CD4-positive, alpha-beta memory T cell (primary cell): ENCODE data around the gene LRIT1. TPM values are rescaled to one million over a fixed set of nuclear protein-coding genes. Genes with fewer than 3 reads are reported as not detected.

Source experiments
- CTCF ChIA-PET: fragments of 350-600 bp; sonication (Branson Sonifier 250); formaldehyde crosslinking; loops from one replicate; lab custom pipeline; 2021; ENCODE audit warnings: inconsistent platforms; ENCODE audit not compliant: partially characterized antibody; lab: Charles Lee
- POLR2A ChIA-PET: fragments of 350-600 bp; sonication (Branson Sonifier 250); formaldehyde crosslinking; loops from one replicate; lab custom pipeline; 2021; ENCODE audit not compliant: partially characterized antibody; lab: Charles Lee
- DNase-seq, 5 donors: peaks; one replicate each; pipeline versions ENCODE4 v3.0.0 to v3.0.0-alpha.2; 2020 to 2022; ENCODE audit warnings: mixed read lengths in 1 of 5
- H3K27ac ChIP-seq: one replicate; pipeline ENCODE4 v1.7.0; 2013; ENCODE audit warnings: low read depth, low read length
- H3K27me3 ChIP-seq: 2 replicates; pipeline ENCODE4 v1.7.0; 2013; ENCODE audit warnings: mild to moderate bottlenecking, low read length, moderate library complexity; ENCODE audit not compliant: insufficient read depth
- H3K36me3 ChIP-seq: 2 replicates; pipeline ENCODE4 v1.7.0; 2013; ENCODE audit warnings: mild to moderate bottlenecking, low read length, moderate library complexity; ENCODE audit not compliant: insufficient read depth
- H3K4me1 ChIP-seq: 2 replicates; pipeline ENCODE4 v1.7.0; 2013; ENCODE audit warnings: mild to moderate bottlenecking, low read length, moderate library complexity; ENCODE audit not compliant: insufficient read depth
- H3K4me3 ChIP-seq, 2 donors: one replicate each; pipeline ENCODE4 v1.7.0; 2013; ENCODE audit warnings: low read length in 2 of 2, mild to moderate bottlenecking in 1 of 2
- H3K9me3 ChIP-seq, 2 donors: one replicate each; pipeline ENCODE4 v1.7.0; 2013; ENCODE audit warnings: low read length in 2 of 2, control low read depth in 1 of 2; ENCODE audit not compliant: control insufficient read depth in 1 of 2
- H3K27ac Mint-ChIP-seq, 7 donors: one replicate each; pipeline ENCODE4 v1.8.0; 2020 to 2021; ENCODE audit warnings: mixed read lengths in 7 of 7, mild to moderate bottlenecking in 6 of 7, inconsistent platforms in 3 of 7, moderate library complexity in 3 of 7
- H3K27me3 Mint-ChIP-seq, 2 donors: one replicate each; pipeline ENCODE4 v1.8.0; 2020 to 2021; ENCODE audit warnings: mixed read lengths in 2 of 2
- H3K36me3 Mint-ChIP-seq, 2 donors: one replicate each; pipeline ENCODE4 v1.8.0; 2020 to 2021; ENCODE audit warnings: mixed read lengths in 2 of 2, inconsistent platforms in 1 of 2, mild to moderate bottlenecking in 1 of 2
- H3K4me1 Mint-ChIP-seq, 4 donors: one replicate each; pipeline ENCODE4 v1.8.0; 2020 to 2021; ENCODE audit warnings: mixed read lengths in 4 of 4, mild to moderate bottlenecking in 1 of 4
- H3K4me3 Mint-ChIP-seq, 8 donors: one replicate each; pipeline ENCODE4 v1.8.0; 2020 to 2021; ENCODE audit warnings: mixed read lengths in 8 of 8, mild to moderate bottlenecking in 7 of 8, moderate library complexity in 6 of 8, inconsistent platforms in 3 of 8
- H3K9me3 Mint-ChIP-seq, 8 donors: one replicate each; pipeline ENCODE4 v1.8.0; 2020 to 2021; ENCODE audit warnings: mixed read lengths in 8 of 8, mild to moderate bottlenecking in 5 of 8, inconsistent platforms in 3 of 8, moderate library complexity in 1 of 8
- intact Hi-C: fragments of 100-400 bp; cut with micrococcal nuclease; formaldehyde crosslinking; loops from one replicate; pipeline ENCODE4 v1.15.1; 2023
- polyA plus RNA-seq, 2 donors: library from polyadenylated mRNA; unstranded; fragments of 300-500 nt; fragmentation: Illumina TruSeq; gene quantifications; one replicate each; pipeline ENCODE4 v1.2.3, GENCODE V29; 2021
- total RNA-seq, 2 experiments: library from RNA; stranded (reverse); gene quantifications; one replicate each; pipeline ENCODE4 v1.2.3, GENCODE V29; 2021

LRIT1 gene
- total and polyA plus RNA-seq, 4 experiments from 2014 or later, result not detected

DNA sequence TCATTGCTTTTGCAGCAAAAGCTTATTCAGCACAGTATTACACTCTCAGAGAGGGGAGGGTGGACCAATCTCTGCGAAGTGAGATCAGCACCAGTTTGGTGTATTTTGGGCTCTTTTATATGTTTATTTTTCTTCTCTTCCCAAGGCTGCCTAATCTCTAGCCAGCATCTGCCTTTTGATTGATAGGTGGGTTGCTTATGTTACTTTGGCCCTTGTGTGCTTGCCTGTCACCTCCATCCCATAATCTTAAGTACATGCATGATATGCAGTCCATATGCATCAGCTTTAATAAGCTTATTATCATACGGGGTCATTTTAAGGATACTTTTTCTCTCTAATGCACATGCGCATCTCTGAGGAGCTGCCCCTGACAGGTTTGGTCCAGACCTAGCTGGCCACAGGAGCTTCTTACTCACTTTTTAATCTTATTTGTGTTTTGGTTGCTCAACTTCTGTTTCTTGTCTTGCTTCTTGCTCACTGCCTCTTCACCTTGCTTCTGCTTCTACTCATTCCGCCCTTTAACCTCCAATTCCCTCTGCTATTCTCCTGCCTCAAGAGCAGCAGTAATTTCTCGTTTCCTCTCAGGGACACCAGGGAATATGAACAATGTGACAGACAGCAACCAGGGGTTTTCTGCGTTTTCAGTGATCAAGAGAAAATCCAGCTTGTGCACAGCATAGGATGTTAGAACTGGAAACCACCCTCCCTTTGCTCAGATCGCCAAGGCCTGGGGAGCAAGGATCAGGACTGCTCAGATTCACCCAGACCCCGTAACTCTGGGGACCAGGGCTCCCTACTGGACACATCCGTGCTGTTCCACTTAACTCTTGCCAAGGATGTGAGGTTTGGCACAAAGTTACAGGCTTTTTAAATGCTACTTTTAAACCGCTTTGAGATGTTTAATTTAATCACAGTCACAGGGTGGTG lies 13.5 kb upstream of the LRIT1 start:
- Histone ChIP-seq H3K36me3 (no peaks in the 10 kb centered on the region), H3K4me1 (no peaks in the 10 kb centered on the region), H3K27ac (no peak overlapping the region), H3K9me3 (no peaks in the 10 kb centered on the region), H3K4me3 (no peak overlapping the region), H3K27me3 (no peaks in the 10 kb centered on the region)
- Mint-ChIP-seq H3K9me3 (peaks cover 0 to 7% (median 0%) of the 10 kb centered on the region in 8 donors), H3K36me3 (no peaks in the 10 kb centered on the region), H3K4me3 (no peak overlapping the region), H3K4me1 (peaks cover 2 to 11% (median 6%) of the 10 kb centered on the region in 4 donors), H3K27me3 (peaks cover 8 to 16% of the 10 kb centered on the region in 2 donors), H3K27ac (no peak overlapping the region)
- ChIA-PET POLR2A (no interaction called here), CTCF (interaction anchor here (1.0 to 1.6 kb wide), 5 partner anchors 8 to 290 kb away, joined by 3 to 5 read pairs (median 3); no protein-coding TSS in a partner anchor)
- DNase-seq, result no peak
- intact Hi-C loops, result no loop called here

DNA sequence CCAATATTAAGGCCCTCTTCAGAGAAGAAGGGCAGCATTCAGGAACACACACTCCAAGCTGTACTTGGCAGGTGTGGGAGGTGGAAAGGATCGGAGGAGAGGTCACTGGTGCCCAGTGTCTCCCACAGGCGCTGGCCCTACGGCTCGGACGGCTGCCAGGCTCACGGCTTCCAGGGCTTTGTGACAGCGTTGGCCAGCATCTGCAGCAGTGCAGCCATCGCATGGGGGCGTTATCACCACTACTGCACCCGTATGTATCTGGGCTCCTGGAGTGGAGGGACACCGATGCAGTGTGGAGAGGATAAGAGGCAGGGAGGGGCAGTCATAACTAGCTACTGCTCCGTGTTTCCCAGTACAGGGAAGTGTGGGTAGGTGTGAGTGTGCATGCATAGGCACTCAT lies 7.4 kb upstream of the LRIT1 start:
- H3K36me3 ChIP-seq, result no peaks in the 10 kb centered on the region
- POLR2A ChIA-PET, result no interaction called here
- Mint-ChIP-seq H3K9me3 (peaks cover 0 to 6% (median 0%) of the 10 kb centered on the region in 8 donors), H3K27ac (no peak overlapping the region), H3K4me3 (no peak overlapping the region), H3K36me3 (no peaks in the 10 kb centered on the region), H3K27me3 (peaks cover 0 to 7% of the 10 kb centered on the region in 2 donors), H3K4me1 (no peaks in the 10 kb centered on the region)
- no peaks in the 10 kb centered on the region for H3K27me3 ChIP-seq
- H3K9me3 ChIP-seq, result no peaks in the 10 kb centered on the region
- no peak overlapping the region for H3K4me3 ChIP-seq
- no peak for DNase-seq
- no peaks in the 10 kb centered on the region for H3K4me1 ChIP-seq
- no peak overlapping the region for H3K27ac ChIP-seq
- intact Hi-C loops, result no loop called here
- CTCF ChIA-PET, result no interaction called here

DNA sequence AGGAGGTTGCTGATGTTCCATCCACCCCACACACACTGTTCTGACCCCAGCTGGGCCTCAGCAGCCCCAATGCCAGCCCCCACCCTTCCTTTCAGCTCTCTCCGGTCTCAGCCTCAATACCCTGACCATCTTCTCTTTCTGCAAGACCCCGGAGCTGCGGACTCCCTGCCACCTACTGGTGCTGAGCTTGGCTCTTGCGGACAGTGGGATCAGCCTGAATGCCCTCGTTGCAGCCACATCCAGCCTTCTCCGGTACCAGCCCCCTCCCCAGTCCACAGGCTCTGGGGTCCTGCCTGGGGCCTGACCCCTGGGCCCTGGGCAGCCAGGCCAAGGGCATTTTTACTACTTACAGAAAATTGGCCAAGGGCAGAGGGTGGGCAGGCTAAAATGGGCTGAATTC lies 6.2 kb upstream of the LRIT1 start:
- peaks cover 0 to 6% (median 0%) of the 10 kb centered on the region in 8 donors for H3K9me3 Mint-ChIP-seq

DNA sequence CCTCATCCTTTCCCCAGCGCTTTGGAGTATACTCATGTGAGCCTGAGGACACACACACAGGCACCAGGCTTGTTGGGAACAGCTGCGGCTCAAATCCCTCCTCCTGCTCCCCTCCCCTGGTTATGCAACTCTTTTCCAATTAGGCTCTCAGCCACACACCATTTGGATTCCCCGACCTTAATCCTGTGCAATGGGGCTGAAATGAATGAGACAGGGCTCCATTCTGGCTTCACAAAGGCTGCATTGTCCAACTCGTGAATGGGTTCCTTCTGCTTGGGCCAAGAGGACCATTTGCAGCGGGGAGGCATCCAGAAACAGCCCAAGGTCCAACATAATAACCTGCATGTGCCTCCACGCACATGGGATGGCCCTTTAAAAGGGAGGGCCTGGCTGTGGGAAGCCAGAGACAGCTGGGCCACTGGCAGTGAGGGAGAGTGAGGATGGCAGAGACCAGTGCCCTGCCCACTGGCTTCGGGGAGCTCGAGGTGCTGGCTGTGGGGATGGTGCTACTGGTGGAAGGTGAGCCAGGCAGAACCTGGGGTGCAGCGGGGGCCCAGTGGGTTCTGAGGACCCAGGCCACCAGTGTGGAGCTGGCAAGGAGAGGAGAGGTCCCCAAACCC lies 3.4 kb upstream of the LRIT1 start, which contains the start of gene RGR:
Gene RGR (plus strand): TSS at position 403 of the 620 bp plus-strand sequence. CDS start 38 bp downstream, at position 441.
- Histone ChIP-seq H3K27ac (no peak within 1 kb of the TSS), H3K9me3 (no peaks in the 10 kb centered on the region), H3K4me3 (no peak within 1 kb of the TSS), H3K36me3 (no peaks in the 10 kb centered on the region), H3K27me3 (no peaks in the 10 kb centered on the region), H3K4me1 (no peaks in the 10 kb centered on the region)
- peaks cover 0 to 4% of the 10 kb centered on the region in 2 donors for H3K27me3 Mint-ChIP-seq
- no peak within 1 kb of the TSS for H3K4me3 Mint-ChIP-seq
- POLR2A ChIA-PET, result no interaction called here
- no peak within 1 kb of the TSS for H3K27ac Mint-ChIP-seq
- H3K9me3 Mint-ChIP-seq, result peaks cover 0 to 2% (median 0%) of the 10 kb centered on the region in 8 donors
- H3K4me1 Mint-ChIP-seq, result no peaks in the 10 kb centered on the region
- intact Hi-C loops, result no loop called here
- no peak for DNase-seq
- no peaks in the 10 kb centered on the region for H3K36me3 Mint-ChIP-seq
- CTCF ChIA-PET, result interaction anchor here (1.5 kb wide), 1 partner anchor 20 kb away, joined by 4 read pairs; no protein-coding TSS in a partner anchor

More for the DNA sequence above, 6.2 kb upstream of the LRIT1 start:
- Histone ChIP-seq H3K4me1 (no peaks in the 10 kb centered on the region), H3K27ac (no peak overlapping the region), H3K36me3 (no peaks in the 10 kb centered on the region), H3K4me3 (no peak overlapping the region), H3K27me3 (no peaks in the 10 kb centered on the region), H3K9me3 (no peaks in the 10 kb centered on the region)
- POLR2A ChIA-PET, result no interaction called here
- DNase-seq, result no peak
- Mint-ChIP-seq H3K4me1 (no peaks in the 10 kb centered on the region), H3K36me3 (no peaks in the 10 kb centered on the region), H3K27me3 (peaks cover 0 to 7% of the 10 kb centered on the region in 2 donors), H3K4me3 (peak overlapping the region in 1 of 8 donors; percentile 47), H3K27ac (no peak overlapping the region)
- CTCF ChIA-PET, result interaction anchor here (1.0 to 1.5 kb wide), 3 partner anchors 17 to 293 kb away, joined by 4 read pairs; no protein-coding TSS in a partner anchor
- intact Hi-C loops, result no loop called here

DNA sequence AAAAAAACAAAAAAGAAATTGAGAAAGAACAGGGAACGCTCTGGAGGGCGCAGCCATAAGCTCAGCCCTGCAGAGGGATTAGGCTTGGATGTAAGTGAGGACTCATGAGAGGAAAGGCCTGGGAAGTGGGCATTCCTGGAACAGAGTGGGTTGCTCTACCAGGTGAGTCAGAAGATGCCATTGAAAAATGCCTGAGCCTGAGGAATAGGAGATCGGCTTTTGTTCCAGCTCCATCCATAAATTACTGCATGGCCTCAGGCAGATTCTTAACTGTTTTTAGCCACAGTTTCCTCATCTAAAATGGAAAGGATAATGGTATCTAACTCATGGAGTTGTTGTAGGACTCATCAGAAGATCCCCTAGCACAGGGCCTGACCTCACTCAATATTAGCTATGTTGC lies 2.4 kb upstream of the LRIT1 start:
- CTCF ChIA-PET, result interaction anchor here (1.2 to 1.5 kb wide), 2 partner anchors 13 to 21 kb away, joined by 3 to 4 read pairs; no protein-coding TSS in a partner anchor
- H3K36me3 ChIP-seq, result no peaks in the 10 kb centered on the region
- intact Hi-C loops, result no loop called here

DNA sequence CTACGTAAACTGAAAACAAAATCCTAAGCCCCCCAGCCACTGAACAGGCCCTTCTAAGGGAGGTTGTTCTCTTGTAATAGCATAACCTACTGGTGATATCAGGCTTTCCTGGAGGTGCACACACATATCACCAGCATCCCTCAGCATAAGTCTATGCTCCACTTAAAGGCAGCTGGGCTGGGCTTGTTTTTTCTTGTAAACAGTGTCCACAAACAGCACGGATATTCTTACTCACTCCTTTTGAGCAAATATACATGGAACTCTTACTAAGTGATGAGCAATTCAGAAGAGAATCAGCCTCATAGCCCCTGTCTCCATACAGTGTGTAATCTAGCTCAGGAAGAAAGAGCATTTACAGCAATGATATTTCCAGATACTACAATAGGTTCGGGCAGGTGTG lies 2.4 kb downstream of the LRIT1 start:
- CTCF ChIA-PET, result no interaction called here
- Mint-ChIP-seq H3K36me3 (no peaks in the 10 kb centered on the region), H3K9me3 (peaks cover 0 to 1% (median 0%) of the 10 kb centered on the region in 8 donors), H3K27ac (no peak overlapping the region), H3K4me1 (no peaks in the 10 kb centered on the region), H3K27me3 (peaks cover 8 to 17% of the 10 kb centered on the region in 2 donors), H3K4me3 (no peak overlapping the region)
- Histone ChIP-seq H3K4me3 (no peak overlapping the region), H3K9me3 (no peaks in the 10 kb centered on the region), H3K27me3 (no peaks in the 10 kb centered on the region), H3K27ac (no peak overlapping the region), H3K36me3 (no peaks in the 10 kb centered on the region), H3K4me1 (no peaks in the 10 kb centered on the region)
- POLR2A ChIA-PET, result no interaction called here
- intact Hi-C loops, result no loop called here
- no peak for DNase-seq

More for the DNA sequence above, 2.4 kb upstream of the LRIT1 start:
- H3K27me3 ChIP-seq, result no peaks in the 10 kb centered on the region
- Mint-ChIP-seq H3K27me3 (peaks cover 0 to 4% of the 10 kb centered on the region in 2 donors), H3K36me3 (no peaks in the 10 kb centered on the region), H3K4me1 (no peaks in the 10 kb centered on the region), H3K9me3 (peaks cover 0 to under 1% (median 0%) of the 10 kb centered on the region in 8 donors), H3K4me3 (no peak overlapping the region), H3K27ac (no peak overlapping the region)
- DNase-seq, result no peak
- no peaks in the 10 kb centered on the region for H3K9me3 ChIP-seq
- POLR2A ChIA-PET, result no interaction called here
- no peak overlapping the region for H3K27ac ChIP-seq
- H3K4me1 ChIP-seq, result no peaks in the 10 kb centered on the region
- H3K4me3 ChIP-seq, result no peak overlapping the region
